ENCODE results near the gene TNFRSF19.

TNFRSF19 gene

GRCh38 chr13:23723471-23723870 is 153.3 kb downstream of the TNFRSF19 start:
- H3K27ac ChIP-seq, result peak overlapping the region; percentile 37 to 84
- no peak for DNase-seq (ENCODE audit: low spot score)
- TF ChIP-seq CTCF (IDR thresholded peaks at IDR 0.05), result no peak
- H3K4me3 ChIP-seq, result no peak overlapping the region

- TF ChIP-seq CTCF (IDR thresholded peaks at IDR 0.05), result no peak
- peak overlapping the region; percentile 37 to 84 for H3K27ac ChIP-seq
Observed at GRCh38 chr13:23724196-23724970, 154.2 kb downstream of the TNFRSF19 start.

More at GRCh38 chr13:23724196-23724970, 154.2 kb downstream of the TNFRSF19 start:
- DNase-seq (ENCODE audit: low spot score), result no peak
- no peak overlapping the region for H3K4me3 ChIP-seq
